Ishikawa (cell line): ENCODE data around the gene LACTB.

Experiments used
- CEBPB ChIP-seq: IDR thresholded peaks from 2 replicates; pipeline ENCODE4 v1.6.1; 2012
- CREB1 ChIP-seq: IDR thresholded peaks from 2 replicates; pipeline ENCODE4 v1.6.1; 2012; ENCODE audit warnings: low read depth
- EGR1 ChIP-seq: IDR thresholded peaks from 2 replicates; pipeline ENCODE4 v1.6.1; 2012
- EP300 ChIP-seq: IDR thresholded peaks from 2 replicates; pipeline ENCODE4 v1.6.1; 2012; ENCODE audit warnings: borderline replicate concordance
- FOXM1 ChIP-seq: IDR thresholded peaks from 2 replicates; pipeline ENCODE4 v1.6.1; 2012; ENCODE audit warnings: low read depth, borderline replicate concordance
- MAX ChIP-seq: IDR thresholded peaks from 2 replicates; pipeline ENCODE4 v1.6.1; 2012
- NFIC ChIP-seq: IDR thresholded peaks from 2 replicates; pipeline ENCODE4 v1.6.1; 2012
- RAD21 ChIP-seq: IDR thresholded peaks from 2 replicates; pipeline ENCODE4 v1.6.1; 2012; ENCODE audit warnings: low read depth
- REST ChIP-seq: IDR thresholded peaks from 2 replicates; pipeline ENCODE4 v1.6.1; 2012; ENCODE audit warnings: low read depth, mild to moderate bottlenecking
- TAF1 ChIP-seq: IDR thresholded peaks from 2 replicates; pipeline ENCODE4 v1.6.1; 2012; ENCODE audit warnings: low read depth, mild to moderate bottlenecking
- TCF12 ChIP-seq: IDR thresholded peaks from 2 replicates; pipeline ENCODE4 v1.6.1; 2012; ENCODE audit warnings: low read depth
- TEAD4 ChIP-seq: IDR thresholded peaks from 2 replicates; pipeline ENCODE4 v1.6.1; 2012
- USF1 ChIP-seq: IDR thresholded peaks from 2 replicates; pipeline ENCODE4 v1.6.1; 2012
- YY1 ChIP-seq: IDR thresholded peaks from 2 replicates; pipeline ENCODE4 v1.6.1; 2012; ENCODE audit warnings: low read depth
- ZBTB7A ChIP-seq: IDR thresholded peaks from 2 replicates; pipeline ENCODE4 v1.6.1; 2012; ENCODE audit warnings: low read depth

Gene LACTB

DNA sequence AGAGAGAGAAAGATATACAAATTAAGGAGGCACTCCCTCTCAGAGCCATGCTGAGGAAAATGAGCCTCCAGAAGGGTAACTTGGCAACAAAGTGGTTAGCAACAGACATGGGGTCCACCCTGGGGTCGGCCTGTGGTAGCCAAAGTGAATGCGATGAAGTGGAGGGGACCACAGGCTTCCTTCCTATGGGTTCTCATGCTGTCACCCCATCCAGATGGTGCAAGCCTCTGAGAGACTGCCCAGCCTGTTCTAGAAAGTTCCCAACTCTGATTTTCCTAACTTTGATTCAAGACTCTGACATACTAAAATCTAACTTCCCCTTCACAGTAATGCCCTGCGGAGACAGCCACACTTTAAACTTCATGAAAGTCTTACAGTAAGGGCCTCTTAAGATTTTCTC is 18.2 kb upstream of the LACTB start:
- no peak for TF ChIP-seq TEAD4

DNA sequence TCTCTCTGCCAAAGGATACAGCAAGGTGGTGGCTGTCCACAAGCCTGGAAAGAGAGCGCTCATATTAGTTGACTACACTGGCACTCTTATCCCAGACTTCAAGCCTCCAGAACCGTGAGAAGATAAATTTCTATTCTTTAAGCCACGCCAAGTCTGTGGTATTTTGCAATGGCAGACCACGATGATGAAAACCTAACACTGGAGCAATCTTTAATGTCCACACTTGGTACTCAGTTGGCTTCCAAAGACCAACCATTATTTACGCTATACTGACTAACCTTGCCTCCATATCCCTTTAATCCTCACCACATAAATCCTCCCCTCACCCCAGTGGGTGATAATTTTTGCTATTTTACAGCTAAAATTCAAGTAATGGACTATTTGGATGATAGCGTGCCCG is 16.9 kb upstream of the LACTB start:
- TF ChIP-seq MAX (no peak), YY1 (no peak), TAF1 (no peak), TEAD4 (no peak), TCF12 (no peak), ZBTB7A (no peak), USF1 (no peak), RAD21 (no peak), EP300 (no peak), REST (no peak), CREB1 (no peak), NFIC (no peak), FOXM1 (no peak), EGR1 (no peak), CEBPB (no peak)

DNA sequence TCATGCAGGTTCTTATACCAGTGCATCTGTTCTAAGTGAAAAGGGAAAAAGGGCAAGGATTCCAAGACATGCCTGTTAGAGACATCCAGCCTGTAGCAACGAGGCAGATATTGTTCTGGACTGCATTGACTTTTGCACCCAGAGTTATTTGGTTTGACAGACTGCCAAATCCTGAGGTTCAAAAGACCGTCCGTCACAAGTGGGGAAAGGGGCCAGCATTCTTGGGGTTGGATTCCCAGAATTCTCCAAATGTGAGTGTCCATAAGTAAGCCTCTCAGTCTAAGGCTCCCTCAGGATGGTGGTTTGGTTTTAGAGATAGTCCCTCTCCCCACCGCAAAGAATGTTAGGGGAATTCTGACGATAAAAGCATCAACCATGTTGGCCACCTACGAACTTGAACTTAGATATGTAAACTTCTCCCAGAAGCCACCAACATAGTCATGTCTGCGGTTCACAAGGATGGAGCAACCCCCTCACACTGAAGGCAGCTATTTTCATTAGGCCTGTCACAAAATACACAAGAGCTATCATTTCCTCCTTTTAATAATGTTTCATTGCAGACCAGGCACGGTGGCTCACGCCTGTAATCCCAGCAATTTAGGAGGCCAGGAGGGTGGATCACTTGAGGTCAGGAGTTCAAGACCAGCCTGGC is 13.6 kb upstream of the LACTB start:
- no peak for TF ChIP-seq TEAD4
- no peak for TF ChIP-seq FOXM1
- no peak for TF ChIP-seq TCF12
- no peak for TF ChIP-seq CEBPB

DNA sequence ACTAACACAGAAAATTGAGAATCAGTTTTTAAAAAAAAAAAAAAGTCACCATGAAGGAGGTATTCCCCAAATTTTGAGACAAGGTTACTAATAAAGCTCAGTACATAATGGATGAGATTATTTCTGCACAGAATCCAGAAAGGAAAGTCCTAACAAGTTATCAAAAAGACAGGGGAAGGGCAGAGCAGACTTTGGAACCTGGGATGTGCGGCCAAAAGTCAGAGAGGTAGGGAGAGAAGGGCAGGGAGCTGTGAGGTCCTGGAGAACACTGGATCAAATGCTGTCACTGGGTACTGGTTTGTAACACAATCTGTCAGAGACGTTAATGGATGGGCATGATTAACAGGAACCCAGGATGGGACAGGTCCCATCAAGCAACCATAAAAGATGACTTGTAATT is 12.2 kb upstream of the LACTB start:
- TF ChIP-seq TAF1 (no peak), ZBTB7A (no peak), REST (no peak), MAX (no peak), FOXM1 (no peak), EGR1 (no peak), RAD21 (no peak), NFIC (no peak), CEBPB (no peak), EP300 (no peak), TEAD4 (no peak), USF1 (no peak), CREB1 (no peak), TCF12 (no peak), YY1 (no peak)

GRCh38 chr15:63109920-63110319 is 11.7 kb upstream of the LACTB start:
- no peak for TF ChIP-seq CREB1
- TF ChIP-seq EGR1 = no peak
- TF ChIP-seq FOXM1 = no peak
- no peak for TF ChIP-seq MAX
- no peak for TF ChIP-seq ZBTB7A
- TF ChIP-seq USF1 = no peak
- no peak for TF ChIP-seq NFIC
